ENCODE results near the gene KIF16B.

GRCh38 chr20:16287776-16288175 lies 285.5 kb downstream of the KIF16B start:
- TF ChIP-seq, protein P1, sequence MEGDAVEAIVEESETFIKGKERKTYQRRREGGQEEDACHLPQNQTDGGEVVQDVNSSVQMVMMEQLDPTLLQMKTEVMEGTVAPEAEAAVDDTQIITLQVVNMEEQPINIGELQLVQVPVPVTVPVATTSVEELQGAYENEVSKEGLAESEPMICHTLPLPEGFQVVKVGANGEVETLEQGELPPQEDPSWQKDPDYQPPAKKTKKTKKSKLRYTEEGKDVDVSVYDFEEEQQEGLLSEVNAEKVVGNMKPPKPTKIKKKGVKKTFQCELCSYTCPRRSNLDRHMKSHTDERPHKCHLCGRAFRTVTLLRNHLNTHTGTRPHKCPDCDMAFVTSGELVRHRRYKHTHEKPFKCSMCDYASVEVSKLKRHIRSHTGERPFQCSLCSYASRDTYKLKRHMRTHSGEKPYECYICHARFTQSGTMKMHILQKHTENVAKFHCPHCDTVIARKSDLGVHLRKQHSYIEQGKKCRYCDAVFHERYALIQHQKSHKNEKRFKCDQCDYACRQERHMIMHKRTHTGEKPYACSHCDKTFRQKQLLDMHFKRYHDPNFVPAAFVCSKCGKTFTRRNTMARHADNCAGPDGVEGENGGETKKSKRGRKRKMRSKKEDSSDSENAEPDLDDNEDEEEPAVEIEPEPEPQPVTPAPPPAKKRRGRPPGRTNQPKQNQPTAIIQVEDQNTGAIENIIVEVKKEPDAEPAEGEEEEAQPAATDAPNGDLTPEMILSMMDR (conservative IDR thresholded peaks at IDR 0.05; ENCODE audit: low read depth in 2 of 2): no peak
- TF ChIP-seq EZH2 (IDR thresholded peaks at IDR 0.05; ENCODE audit: low read depth, unreplicated experiment): no peak
- no peak for TF ChIP-seq JUNB (IDR thresholded peaks at IDR 0.05; ENCODE audit: unreplicated experiment)
- TF ChIP-seq NANOG (IDR thresholded peaks at IDR 0.05; ENCODE audit: borderline replicate concordance): no peak
- no peak for TF ChIP-seq CREB1 (CRISPR knock-in tag; IDR thresholded peaks at IDR 0.05; ENCODE audit: low read depth)
- no peak for TF ChIP-seq ZNF331 (CRISPR knock-in tag; IDR thresholded peaks at IDR 0.05; ENCODE audit: low read depth)
- TF ChIP-seq REST (IDR thresholded peaks at IDR 0.05; ENCODE audit: unreplicated experiment): no peak
- no peak for TF ChIP-seq POLR2AphosphoS5 (IDR thresholded peaks at IDR 0.05; ENCODE audit: low read depth)

All from GM23338 (cell line).